ENCODE measurements around the gene DGKA.
A peak's percentile ranks its signal among the peaks of the same experiment; 100 is the strongest.
"Not testable (repeated sequence)": the region's sequence is repeated elsewhere in the genome, so short reads cannot be mapped to it uniquely, and the experiment has no call there.

DGKA gene

DNA sequence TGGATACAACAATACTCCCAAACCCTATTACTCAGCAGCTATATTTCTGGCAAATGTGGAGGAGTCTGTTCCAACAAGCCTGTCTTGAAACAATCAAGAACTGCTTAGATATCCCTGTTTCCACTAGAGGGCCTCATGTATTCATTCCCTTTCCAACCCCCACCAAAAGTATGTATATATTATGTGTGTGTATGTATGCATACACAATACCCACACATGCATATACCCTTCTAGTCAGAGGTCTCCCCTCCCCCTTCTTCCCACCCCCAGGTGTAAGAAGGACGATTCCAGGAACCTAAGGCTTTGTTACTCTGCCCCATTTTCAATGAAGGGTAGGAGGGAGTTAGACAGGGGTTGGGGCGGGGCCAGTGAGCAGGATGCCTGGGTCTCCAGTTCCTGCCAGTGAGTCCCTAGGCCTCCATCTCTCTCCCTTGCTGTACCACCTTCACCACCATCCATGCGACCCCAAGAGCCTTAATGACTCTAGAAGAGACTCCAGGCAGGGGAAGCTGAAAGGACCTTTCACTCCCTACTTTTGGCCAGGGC, at the start of gene DGKA:
TSS of gene DGKA (plus strand) at position 392 of the 546 bp plus-strand sequence. CDS start 5,342 bp downstream, outside the sequence.
- DNase-seq (ENCODE audit: low read depth in 2 of 2) = peak; percentile 77

DNA sequence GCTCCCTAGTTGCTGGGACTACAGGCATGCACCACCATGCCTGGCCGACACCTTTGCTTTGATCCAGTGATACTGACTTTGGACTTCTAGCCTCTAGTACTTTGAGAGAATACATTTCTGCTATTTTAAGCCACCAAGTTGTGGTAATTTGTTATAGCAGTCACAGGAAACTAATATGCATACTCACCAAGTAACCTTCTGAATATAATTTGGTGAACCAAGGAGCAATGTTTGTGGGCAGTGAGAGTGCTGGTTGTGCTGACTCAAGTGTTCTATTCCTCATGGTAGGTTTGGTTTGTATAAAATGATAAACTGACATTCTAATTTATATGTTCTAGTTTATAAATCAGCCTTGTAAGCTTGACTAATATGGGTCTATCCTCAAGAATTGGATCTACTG, 45.8 kb upstream of the DGKA start:
- no peak for DNase-seq (ENCODE audit: low read depth in 2 of 2)

DNA sequence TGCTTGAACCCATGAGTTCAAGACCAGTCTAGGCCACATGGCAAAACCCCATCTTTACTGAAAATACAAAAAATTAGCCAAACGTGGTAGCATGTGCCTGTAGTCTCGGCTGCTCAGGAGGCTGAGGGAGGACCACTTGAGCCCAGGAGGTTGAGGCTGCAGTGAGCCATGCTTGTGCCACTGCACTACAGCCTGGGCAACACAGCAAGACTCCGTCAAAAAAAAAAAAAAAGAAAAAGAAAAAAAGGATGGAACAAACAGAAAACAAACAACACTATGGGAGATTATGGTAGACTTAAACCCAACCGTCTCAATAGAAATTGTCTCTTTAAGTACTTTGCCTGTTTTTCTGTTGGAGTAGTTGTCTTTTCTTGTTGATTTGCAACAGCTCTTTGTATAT, 39.7 kb upstream of the DGKA start:
- DNase-seq (ENCODE audit: low read depth in 2 of 2) = no peak

DNA sequence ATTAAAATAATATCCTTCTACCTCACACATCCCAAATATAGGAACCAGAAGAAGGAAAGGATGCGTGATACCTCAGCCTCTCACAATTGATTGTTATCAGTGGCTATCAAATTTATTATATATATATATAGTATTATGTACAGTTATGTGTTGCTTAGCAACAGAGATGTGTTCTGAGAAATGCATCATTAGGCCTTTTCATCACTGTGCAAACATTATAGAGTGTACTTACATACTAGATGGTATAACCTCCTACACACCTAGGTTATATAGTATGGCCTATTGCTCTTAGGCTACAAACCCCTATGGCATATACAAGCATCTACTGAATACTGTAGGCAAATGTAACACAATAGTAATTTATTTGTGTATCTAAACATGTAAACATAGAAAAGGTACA, 37.2 kb upstream of the DGKA start:
- no peak for DNase-seq (ENCODE audit: low read depth in 2 of 2)

DNA sequence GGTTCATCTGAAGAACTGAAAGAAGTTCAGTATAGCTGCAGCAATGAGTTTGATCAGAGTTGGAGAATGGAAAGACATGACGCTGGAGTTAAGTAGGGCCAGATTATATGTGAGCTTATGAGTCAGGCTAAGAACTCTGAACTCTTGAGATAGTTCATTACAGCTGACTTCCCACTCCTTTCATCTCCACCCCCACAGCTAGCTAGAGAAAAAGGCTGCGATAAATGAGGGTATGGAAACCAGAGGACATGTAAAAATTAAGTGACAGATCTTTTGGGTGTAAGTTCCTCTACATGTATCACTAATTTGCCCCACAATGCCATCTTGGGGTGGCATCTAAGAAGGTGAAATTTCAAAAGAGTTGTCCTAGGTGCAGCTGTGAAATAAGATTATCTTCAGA, 31.9 kb upstream of the DGKA start:
- DNase-seq (ENCODE audit: low read depth in 2 of 2) = no peak

DNA sequence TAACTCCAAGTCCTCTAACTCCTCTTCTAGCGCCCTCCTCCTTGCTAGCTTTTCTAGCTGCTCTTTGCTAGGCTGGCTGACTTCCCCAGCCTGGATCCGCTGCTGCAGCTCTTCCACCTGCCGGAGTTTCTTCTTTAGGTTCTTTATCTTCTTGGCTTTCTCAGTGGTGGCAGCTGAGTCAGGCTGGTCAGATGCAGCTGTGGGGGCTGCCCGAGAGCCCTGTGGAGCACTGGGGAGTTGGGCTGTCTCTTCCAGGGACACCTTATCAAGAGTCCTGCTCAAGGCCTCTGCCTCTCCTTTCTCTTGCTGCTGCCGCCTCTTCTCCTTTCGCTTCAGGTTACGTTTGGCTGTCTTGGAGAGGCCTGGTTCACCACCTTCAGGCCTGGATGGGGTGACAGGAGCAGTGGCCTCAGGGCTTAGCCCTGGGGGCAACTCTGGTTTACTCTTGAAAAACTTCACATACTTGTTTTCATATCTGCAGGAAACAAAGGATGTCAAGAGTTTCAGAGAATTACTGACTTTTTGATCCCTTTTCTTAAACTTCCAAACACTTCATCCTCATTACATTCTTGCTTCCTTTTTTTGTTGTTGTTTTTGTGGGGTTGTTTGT, 29.0 kb upstream of the DGKA start:
- DNase-seq (ENCODE audit: low read depth in 2 of 2) = no peak

DNA sequence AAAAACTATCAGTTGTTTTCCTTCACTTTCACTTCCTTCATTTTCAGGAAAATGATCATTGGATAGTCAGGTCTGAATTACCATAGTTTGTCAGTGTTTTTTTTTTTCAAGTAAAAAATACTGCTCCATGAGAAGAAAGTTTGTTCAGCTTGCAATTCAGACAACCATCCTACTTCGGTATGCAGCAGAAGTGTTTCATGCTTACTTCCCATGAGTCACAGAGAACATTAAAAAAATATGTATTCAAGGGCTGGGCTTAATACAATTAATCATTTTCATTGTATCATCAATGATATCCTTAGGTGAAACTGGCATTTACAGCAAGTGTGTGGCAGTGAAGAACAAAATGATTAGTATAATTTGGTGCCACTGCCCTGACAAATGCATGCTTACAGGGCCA, 24.9 kb upstream of the DGKA start:
- DNase-seq (ENCODE audit: low read depth in 2 of 2) = no peak

DNA sequence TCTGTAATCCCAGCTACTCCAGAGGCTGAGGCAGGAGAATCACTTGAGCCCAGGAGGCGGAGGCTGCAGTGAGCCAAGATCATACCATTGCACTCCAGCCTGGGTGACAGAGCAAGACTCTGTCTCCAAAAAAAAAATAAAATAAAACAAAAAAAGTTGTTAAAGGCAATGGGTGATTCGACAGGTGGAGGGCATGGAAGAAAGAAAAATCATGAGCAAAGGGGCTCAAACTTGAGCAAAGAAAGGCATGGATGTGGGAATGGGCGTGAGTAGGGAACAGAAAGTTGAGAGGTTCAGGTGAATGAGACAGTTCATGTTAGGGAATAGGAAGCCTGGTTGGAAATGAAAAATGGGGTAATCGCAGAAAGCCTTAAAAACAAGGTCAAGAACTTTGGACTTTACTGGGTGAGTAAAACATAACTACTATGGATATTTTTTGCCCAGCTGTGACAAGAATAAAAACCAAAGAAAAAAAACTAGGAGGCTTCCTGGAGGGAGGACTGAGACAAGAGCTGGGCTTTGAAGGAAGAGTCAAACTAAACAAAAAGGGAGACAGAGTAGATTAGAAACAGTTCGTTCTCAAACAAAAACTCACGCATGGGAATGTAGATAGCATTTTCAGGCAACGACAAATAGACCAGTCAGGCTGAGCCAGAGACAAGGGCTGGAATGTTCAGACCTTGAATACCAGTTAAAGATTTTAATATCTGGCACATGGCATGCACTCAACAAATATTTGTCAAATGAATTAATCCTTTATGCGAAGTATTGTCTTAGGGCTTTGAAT, 22.0 kb upstream of the DGKA start:
- DNase-seq (ENCODE audit: low read depth in 2 of 2) = no peak

DNA sequence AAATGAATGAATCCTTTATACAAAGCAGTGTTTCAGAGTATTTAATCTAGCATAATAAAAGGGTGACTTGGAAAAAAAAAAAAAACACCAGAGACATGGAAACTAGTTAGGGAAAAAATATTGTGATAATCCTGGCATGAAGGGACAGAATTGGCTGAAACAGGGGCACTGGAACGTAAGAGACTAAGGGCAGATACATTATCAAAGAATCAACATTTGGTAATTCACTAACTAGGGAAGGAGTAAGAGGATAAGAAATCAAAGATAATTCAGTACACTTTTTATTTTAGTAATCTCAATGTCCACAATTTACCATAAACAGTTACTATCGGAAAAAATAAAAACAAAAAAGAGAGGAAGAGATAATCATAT, 21.5 kb upstream of the DGKA start:
- no peak for DNase-seq (ENCODE audit: low read depth in 2 of 2)

DNA sequence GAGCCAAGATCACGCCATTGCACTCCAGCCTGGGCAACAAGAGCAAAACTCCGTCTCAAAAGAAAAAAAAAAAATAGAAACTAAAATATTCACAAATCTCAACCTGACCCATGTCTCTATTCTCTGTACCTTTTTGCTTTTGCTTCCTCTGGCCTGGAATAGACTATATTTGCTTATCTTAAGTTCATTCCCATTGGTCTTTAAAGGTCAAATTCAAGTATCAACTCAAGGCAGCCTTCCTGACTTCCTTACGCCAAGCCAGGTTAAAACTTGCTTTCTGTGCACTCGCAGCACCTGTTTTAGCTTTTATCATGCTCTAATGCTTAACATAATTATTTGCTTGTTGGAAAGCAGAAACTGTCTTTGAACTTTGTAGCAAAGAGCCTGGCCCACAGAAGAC, 18.1 kb upstream of the DGKA start:
- DNase-seq (ENCODE audit: low read depth in 2 of 2) = no peak

DNA sequence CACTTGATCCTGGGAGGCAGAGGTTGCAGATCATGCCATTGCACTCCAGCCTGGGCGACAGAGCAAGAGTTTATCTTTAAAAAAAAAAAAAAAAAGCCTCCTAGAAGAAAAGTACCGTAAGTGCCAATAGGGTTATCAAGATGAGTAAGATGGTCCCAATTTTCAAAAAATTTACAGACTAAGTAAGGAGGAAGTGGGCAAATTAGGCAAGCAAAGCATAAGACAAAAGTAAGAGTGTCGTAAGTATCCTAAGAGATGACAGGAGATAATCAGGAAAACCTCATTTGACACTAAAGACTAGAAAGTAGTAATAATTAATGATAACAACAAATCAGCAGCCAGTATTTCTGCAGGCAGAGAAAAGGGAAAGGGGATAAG, 15.5 kb upstream of the DGKA start:
- DNase-seq (ENCODE audit: low read depth in 2 of 2) = no peak

DNA sequence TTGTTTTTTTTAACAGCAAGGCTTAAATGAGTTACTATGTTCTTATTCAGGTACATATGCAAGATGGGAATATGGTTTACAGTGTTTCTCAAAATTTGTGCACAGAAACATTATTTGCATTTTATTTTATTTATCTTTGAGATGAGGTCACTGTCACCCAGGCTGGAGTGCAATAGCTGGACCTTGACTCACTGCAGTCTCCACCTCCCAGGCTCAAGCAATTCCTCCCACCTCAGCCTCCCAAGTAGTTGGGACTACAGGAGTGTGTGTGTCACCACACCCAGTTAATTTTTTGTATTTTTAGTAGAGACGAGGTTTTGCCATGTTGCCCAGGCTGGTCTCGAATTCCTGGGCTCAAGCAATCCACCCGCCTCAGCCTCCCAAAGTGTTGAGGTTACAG, 11.9 kb upstream of the DGKA start:
- not testable (repeated sequence) for DNase-seq (ENCODE audit: low read depth in 2 of 2)

DNA sequence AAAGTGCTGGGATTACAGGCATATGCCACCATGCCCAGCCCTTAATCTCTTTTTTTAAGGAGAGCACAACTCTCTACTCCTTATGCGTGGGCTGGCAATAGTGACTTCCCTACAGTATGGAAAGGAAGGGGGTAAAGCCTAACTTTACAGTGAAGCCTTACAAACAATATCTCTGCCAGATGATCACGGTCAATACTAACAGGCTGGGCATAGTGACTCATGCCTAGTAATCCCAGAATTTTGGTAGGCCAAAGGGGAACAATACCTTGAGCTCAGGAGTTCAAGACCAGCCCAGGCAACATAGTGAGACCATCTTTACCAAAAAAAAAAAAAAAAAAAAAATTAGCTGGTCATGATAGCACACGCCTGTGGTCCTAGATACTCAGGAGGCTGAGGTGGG, 8.8 kb upstream of the DGKA start:
- DNase-seq (ENCODE audit: low read depth in 2 of 2) = no peak

DNA sequence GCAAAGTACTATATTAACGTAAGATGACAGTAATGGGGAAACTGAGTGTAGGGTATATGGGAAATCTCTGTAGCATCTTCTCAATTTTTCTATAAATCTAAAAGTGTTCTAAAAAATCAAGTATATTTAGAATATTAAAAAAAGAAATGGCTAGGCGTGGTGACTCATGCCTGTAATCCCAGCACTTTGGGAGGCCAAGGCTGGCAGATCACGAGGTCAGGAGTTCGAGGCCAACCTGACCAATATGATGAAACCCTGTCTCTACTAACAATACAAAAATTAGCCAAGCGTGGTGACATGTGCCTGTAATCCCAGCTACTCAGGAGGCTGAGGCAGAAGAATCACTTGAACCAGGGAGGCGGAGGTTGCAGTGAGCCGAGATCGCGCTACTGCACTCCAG, 7.3 kb upstream of the DGKA start:
- not testable (repeated sequence) for DNase-seq (ENCODE audit: low read depth in 2 of 2)

DNA sequence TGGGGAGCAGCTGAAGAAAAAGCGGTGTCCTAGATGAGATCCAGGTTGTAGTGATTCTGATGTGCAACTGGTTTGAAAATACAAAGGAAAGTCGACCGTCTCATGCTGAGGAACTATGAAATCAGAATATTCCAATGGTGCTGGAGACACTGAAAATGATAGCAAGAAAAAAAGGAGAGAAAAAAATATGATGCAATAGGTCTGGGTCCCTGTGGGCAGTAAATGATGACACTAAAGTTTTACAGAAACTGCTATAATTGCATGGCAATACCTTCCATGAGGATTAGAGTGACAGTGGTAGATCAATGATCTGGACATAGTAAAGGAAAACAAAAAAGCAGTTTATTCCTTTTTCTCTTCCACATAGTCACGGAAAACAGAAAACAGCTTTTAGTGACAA, 5.6 kb upstream of the DGKA start:
- DNase-seq (ENCODE audit: low read depth in 2 of 2) = no peak

DNA sequence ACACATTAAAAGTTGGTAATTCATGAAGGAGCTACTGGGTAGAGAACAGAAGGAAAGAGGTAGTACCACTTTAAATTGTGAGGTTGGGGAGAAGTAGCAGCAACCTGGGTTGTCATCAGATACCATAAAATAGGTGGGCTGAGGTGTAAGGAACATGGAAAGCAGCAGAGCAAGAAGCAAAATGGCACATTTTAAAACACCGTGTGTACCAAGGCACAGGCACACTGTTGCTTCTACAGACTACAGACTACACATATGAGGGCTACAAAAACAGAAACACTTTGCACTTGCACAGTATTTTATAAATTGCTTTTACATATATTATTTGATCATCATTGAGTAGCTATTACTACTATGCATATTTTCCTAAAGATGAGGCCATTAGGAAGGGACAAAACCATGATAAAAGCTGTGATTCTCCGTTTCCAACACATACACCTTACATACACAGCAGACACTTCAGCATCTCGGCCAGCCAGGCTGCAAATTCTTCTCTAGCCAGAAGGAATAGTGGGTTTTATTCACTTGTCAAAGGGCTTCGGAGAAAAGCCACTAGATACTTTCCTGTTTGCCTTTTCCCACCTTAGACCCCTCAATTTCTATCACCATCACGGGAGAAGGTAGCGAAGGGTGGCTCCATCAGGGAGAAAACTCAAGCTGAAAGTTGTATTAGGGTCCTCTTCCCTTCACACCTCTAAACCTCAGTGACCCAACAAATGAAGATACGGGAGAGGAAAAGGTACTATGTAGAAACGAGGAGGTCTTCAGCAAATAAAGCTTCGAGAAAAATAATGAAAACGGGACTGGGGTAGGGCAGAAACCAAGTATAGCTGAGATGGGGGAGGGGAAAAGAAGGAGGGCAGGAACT, 4.9 kb upstream of the DGKA start:
- DNase-seq (ENCODE audit: low read depth in 2 of 2) = no peak

DNA sequence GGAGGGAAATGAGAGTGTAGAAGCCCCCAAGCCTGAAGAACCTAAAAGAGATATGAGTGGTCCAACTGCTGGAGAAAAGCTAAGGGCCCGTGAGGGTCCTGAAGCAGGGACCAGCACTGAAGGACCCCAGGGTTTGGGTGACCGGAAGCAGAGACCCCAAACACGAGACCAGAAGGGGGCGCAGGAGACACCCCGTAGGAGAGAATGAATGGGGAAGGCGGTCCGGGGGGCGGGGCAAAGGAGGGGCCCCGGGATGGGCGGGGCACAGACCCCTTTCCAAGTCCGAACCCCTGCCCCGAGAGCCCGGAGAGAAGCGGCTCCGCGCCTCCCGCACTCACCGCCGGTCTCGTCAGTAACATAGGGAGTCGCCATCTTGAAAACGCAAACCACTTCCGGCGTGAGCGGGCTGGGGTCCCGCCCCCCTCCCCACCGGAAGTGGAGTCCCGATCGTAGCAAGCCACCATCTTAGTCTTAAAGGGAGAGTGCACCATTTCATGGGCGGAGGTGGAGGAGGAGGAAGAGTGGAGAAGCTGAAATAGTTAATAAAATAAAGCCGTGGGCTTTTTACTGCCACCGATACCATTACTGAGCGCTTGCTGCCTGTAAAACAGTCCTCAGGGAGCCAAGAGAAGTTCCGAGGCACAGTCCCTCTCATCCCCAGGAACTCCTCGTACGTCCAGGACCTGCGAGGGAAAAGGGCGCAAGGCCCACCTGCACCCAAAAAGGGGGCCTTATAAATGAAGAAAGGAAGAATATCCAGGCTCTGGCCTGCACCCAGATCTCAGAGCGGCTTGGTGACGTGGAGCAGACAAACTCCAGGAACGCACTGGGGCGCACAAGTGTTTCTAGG, 4.0 kb upstream of the DGKA start:
- peak; percentile 81 to 83 for DNase-seq (ENCODE audit: low read depth in 2 of 2)

DNA sequence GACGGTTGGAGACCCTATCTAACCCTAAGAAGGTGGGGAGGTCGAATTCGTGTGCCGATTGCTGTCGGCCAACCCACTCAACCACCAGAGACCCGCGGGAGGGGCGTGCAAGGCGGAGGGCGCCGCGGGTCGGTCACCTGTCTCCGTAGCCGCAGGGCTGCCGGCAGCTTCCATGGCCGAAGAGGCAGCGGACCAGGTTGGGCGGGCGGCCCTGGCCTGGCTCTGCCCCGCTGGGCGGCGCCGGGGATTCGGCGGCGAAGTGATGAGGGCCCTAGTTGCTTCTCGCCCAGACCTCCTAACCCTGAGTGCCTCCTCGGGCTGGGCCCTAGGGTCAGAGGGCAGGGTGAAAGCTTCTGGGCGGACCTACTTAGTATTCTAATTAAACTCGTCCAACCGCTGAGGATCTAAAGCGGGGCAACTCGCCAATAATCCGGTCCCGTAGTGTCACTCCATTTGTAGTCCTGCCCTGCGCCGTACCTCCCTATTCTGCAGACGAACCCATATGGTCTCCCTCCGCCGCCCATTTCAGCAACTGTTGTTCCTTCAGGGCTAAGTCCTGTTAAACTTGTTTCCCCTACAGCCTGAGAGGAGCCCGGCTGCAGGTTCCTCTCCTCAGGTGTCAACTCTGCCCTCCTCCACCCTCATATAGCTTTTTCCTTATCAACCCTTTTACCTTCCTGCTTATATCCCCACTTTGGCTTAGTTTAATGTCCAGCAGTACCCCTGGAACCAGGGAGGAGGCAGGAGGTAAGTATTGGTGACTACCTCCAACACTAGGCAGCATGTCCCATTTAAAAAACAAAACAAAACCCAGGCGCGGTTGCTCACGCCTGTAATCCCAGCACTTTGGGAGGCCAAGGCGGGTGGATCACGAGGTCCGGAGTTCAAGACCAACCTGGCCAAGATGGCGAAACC, 3.1 kb upstream of the DGKA start, which contains the start of gene PYM1:
TSS of gene PYM1 (minus strand) at position 307 of the 915 bp plus-strand sequence. CDS start at position 174, 133 bp downstream.
- peak; percentile 38 to 48 for DNase-seq (ENCODE audit: low read depth in 2 of 2)

DNA sequence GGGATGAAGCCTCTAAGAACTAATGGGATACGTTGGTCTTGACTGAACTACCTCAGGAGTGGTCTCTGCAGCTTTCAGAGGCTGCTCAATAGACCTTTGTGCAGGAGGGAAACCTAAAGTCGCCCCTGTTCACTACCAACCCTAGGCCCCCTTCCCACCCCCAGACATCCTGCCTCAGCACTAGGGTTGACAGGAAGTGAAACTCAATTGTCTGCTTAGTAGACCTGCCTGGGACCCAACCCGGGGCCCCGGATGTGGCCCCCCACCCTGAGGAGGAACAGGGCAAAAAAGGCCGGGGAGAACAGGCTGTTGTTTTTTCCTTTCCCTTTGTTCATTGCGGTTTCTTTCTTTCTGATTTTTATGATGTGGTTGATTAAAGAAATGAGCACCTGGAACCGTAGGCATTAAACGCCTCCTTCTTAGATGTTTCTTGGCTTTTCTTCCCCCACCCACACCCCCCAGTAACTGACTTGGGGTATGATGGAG, 1.6 kb upstream of the DGKA start:
- peak; percentile 79 to 81 for DNase-seq (ENCODE audit: low read depth in 2 of 2)

DNA sequence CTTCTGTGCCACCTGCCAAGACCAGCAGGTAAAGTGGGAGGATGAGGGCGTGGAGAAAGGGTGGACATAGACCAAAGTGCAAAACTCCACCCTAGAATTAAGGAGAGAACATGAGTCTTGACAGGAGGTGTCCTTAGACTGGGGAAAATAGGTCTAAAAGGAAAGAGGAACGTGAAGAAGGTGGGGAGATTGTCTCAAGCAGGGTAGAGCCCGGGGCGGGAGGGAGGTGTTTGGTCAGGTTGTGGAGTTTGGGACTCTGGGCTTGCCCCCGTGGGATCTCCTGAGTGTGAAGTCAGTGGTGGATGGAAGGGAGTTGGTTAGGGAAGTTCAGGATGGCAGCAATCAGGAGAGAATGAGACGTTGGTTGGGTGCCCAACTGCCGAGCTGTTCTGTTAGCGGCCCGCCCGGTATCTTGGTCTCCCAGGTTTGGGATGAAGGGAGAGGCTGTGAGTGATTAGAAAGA, 386 bp downstream of the DGKA start:
- DNase-seq (ENCODE audit: low read depth in 2 of 2) = no peak

Measured in stimulated activated CD8-positive, alpha-beta memory T cell treated with anti-CD3 and anti-CD28 coated beads, Interleukin-7, amount 100 ng/mL, for 4 hours (primary cell).